ENCODE results near the gene HK1.
"Not testable (repeated sequence)": the region's sequence is repeated elsewhere in the genome, so short reads cannot be mapped to it uniquely, and the experiment has no call there.

Gene HK1

GRCh38 chr10:69328888-69329287, 50.6 kb downstream of the HK1 start:
- DNase-seq (ENCODE audit: low spot score) = not testable (repeated sequence)

- no peak for DNase-seq (ENCODE audit: low spot score)
Measured at GRCh38 chr10:69329721-69330178, 51.5 kb downstream of the HK1 start.

GRCh38 chr10:69331161-69331560, 52.9 kb downstream of the HK1 start:
- DNase-seq (ENCODE audit: low spot score) = no peak

GRCh38 chr10:69332278-69333010, 54.1 kb downstream of the HK1 start:
- DNase-seq (ENCODE audit: low spot score) = no peak

GRCh38 chr10:69333205-69333604, 54.9 kb downstream of the HK1 start:
- no peak for DNase-seq (ENCODE audit: low spot score)

- DNase-seq (ENCODE audit: low spot score) = not testable (repeated sequence)
Measured at GRCh38 chr10:69333865-69334301, 55.6 kb downstream of the HK1 start.

GRCh38 chr10:69334302-69335062, 56.2 kb downstream of the HK1 start:
- DNase-seq (ENCODE audit: low spot score) = no peak

GRCh38 chr10:69335063-69335587, 56.8 kb downstream of the HK1 start:
- no peak for DNase-seq (ENCODE audit: low spot score)

GRCh38 chr10:69335613-69336012, 57.3 kb downstream of the HK1 start:
- DNase-seq (ENCODE audit: low spot score) = no peak

- no peak for DNase-seq (ENCODE audit: low spot score)
Measured at GRCh38 chr10:69336952-69337295, 58.6 kb downstream of the HK1 start.

- DNase-seq (ENCODE audit: low spot score) = no peak
Measured at GRCh38 chr10:69337296-69338132, 59.2 kb downstream of the HK1 start.

GRCh38 chr10:69338133-69338456, 59.8 kb downstream of the HK1 start:
- DNase-seq (ENCODE audit: low spot score) = no peak

- DNase-seq (ENCODE audit: low spot score) = no peak
Measured at GRCh38 chr10:69338547-69339450, 60.5 kb downstream of the HK1 start.

GRCh38 chr10:69340695-69341094, 62.4 kb downstream of the HK1 start:
- no peak for DNase-seq (ENCODE audit: low spot score)

GRCh38 chr10:69343905-69344304, 65.6 kb downstream of the HK1 start:
- DNase-seq (ENCODE audit: low spot score) = no peak

- no peak for DNase-seq (ENCODE audit: low spot score)
Measured at GRCh38 chr10:69344591-69345252, 66.4 kb downstream of the HK1 start.

GRCh38 chr10:69345402-69345801, 67.1 kb downstream of the HK1 start:
- no peak for DNase-seq (ENCODE audit: low spot score)

- DNase-seq (ENCODE audit: low spot score) = no peak
Measured at GRCh38 chr10:69345890-69346474, 67.7 kb downstream of the HK1 start.

- DNase-seq (ENCODE audit: low spot score) = no peak
Measured at GRCh38 chr10:69346776-69347175, 68.5 kb downstream of the HK1 start.

- DNase-seq (ENCODE audit: low spot score) = no peak
Measured at GRCh38 chr10:69348816-69349541, 70.7 kb downstream of the HK1 start.
